Lower lobe of right lung (tissue), 2 donors: ENCODE measurements around the gene OR5AU1. TPM values are rescaled to one million over a fixed set of nuclear protein-coding genes. Genes with fewer than 3 reads are reported as not detected.
A peak's percentile ranks its signal among the peaks of the same experiment; 100 is the strongest.

Experiments used
- ATAC-seq, 2 donors: fragments of 200-7000 bp; cut with Tn5 transposase; one replicate each; pipeline ENCODE4 v1.9.1; 2020 to 2022; ENCODE audit warnings: mild to moderate bottlenecking in 2 of 2, moderate library complexity in 2 of 2
- DNase-seq: peaks from one replicate; pipeline ENCODE4 v3.0.0-alpha.2; 2020
- H3K27ac ChIP-seq: fragments of 200-600 bp; one replicate; pipeline ENCODE4 v1.8.0; 2022
- H3K27me3 ChIP-seq: fragments of 200-600 bp; one replicate; pipeline ENCODE4 v1.8.0; 2022; ENCODE audit warnings: low read depth
- H3K36me3 ChIP-seq: fragments of 200-600 bp; one replicate; pipeline ENCODE4 v1.8.0; 2022; ENCODE audit warnings: mild to moderate bottlenecking
- H3K4me1 ChIP-seq: fragments of 200-600 bp; one replicate; pipeline ENCODE4 v1.8.0; 2022
- H3K4me3 ChIP-seq: fragments of 200-600 bp; one replicate; pipeline ENCODE4 v1.8.0; 2022; ENCODE audit warnings: mild to moderate bottlenecking
- H3K9me3 ChIP-seq: fragments of 200-600 bp; one replicate; pipeline ENCODE4 v1.8.0; 2022
- CTCF ChIP-seq: fragments of 200-600 bp; IDR thresholded peaks from one replicate; pipeline ENCODE4 v1.8.0; 2022; ENCODE audit warnings: antibody characterized with exemption, mild to moderate bottlenecking
- intact Hi-C: fragments of 100-400 bp; cut with DNase I; formaldehyde crosslinking; loops from one replicate; pipeline ENCODE4 v1.11.0; 2022
- total RNA-seq: library from RNA; stranded (reverse); fragmentation: NEBNext Ultra II Directional; extraction: Animal tissue kit (Norgen Biotek cat#: 25700); gene quantifications from one replicate; pipeline ENCODE4 v1.2.1, GENCODE V29; 2021
- donor health status: DM: no; HTN: yes; CAD: no; lungs with severe emphysema.

OR5AU1 gene
- total RNA-seq, 1 donor from 2014 or later: not detected

- no peak for TF ChIP-seq CTCF
- H3K27me3 ChIP-seq: no peaks in the 10 kb centered on the region
- no peaks in the 10 kb centered on the region for H3K9me3 ChIP-seq
- DNase-seq (no peak), ATAC-seq (no peak)
- no peaks in the 10 kb centered on the region for H3K4me1 ChIP-seq
- no peak overlapping the region for H3K27ac ChIP-seq
- intact Hi-C loops: no loop called here
- no peak overlapping the region for H3K4me3 ChIP-seq
- no peaks in the 10 kb centered on the region for H3K36me3 ChIP-seq
These were observed 42.5 kb downstream of the OR5AU1 start for GRCh38 chr14:21113369-21113768.

GRCh38 chr14:21112255-21112654, 43.6 kb downstream of the OR5AU1 start:
- H3K9me3 ChIP-seq: no peaks in the 10 kb centered on the region
- TF ChIP-seq CTCF: no peak
- no peaks in the 10 kb centered on the region for H3K4me1 ChIP-seq
- intact Hi-C loops: no loop called here
- DNase-seq (no peak), ATAC-seq (no peak)
- H3K36me3 ChIP-seq: no peaks in the 10 kb centered on the region
- H3K27me3 ChIP-seq: no peaks in the 10 kb centered on the region
- no peak overlapping the region for H3K4me3 ChIP-seq
- no peak overlapping the region for H3K27ac ChIP-seq

GRCh38 chr14:21109377-21110138, 46.3 kb downstream of the OR5AU1 start:
- Histone ChIP-seq H3K4me3 (no peak overlapping the region), H3K27me3 (no peaks in the 10 kb centered on the region), H3K27ac (no peak overlapping the region), H3K4me1 (peaks cover 27% of the 10 kb centered on the region), H3K36me3 (no peaks in the 10 kb centered on the region), H3K9me3 (no peaks in the 10 kb centered on the region)
- ATAC-seq: no peak
- intact Hi-C loops: no loop called here
- DNase-seq: no peak
- no peak for TF ChIP-seq CTCF

- no peak overlapping the region for H3K4me3 ChIP-seq
- DNase-seq (no peak), ATAC-seq (no peak)
- H3K4me1 ChIP-seq: peaks cover 31% of the 10 kb centered on the region
- H3K9me3 ChIP-seq: no peaks in the 10 kb centered on the region
- intact Hi-C loops: no loop called here
- no peak overlapping the region for H3K27ac ChIP-seq
- TF ChIP-seq CTCF: no peak
- no peaks in the 10 kb centered on the region for H3K27me3 ChIP-seq
- no peaks in the 10 kb centered on the region for H3K36me3 ChIP-seq
These were observed 47.1 kb downstream of the OR5AU1 start for GRCh38 chr14:21108791-21109190.

- H3K4me3 ChIP-seq: no peak overlapping the region
- ATAC-seq (no peak), DNase-seq (no peak)
- no peaks in the 10 kb centered on the region for H3K36me3 ChIP-seq
- H3K27me3 ChIP-seq: no peaks in the 10 kb centered on the region
- no peak for TF ChIP-seq CTCF
- H3K4me1 ChIP-seq: peaks cover 36% of the 10 kb centered on the region
- H3K9me3 ChIP-seq: no peaks in the 10 kb centered on the region
- H3K27ac ChIP-seq: peak overlapping the region; percentile 99
- intact Hi-C loops: no loop called here
These were observed 48.5 kb downstream of the OR5AU1 start for GRCh38 chr14:21107283-21107800.
